ENCODE measurements around the gene GPR37.

Gene GPR37

GRCh38 chr7:124724507-124725192 lies 40.9 kb downstream of the GPR37 start:
- TF ChIP-seq GATA3 (IDR thresholded peaks at IDR 0.05; ENCODE audit: low read depth, low read length) (no peak), GATA2 (IDR thresholded peaks at IDR 0.05; ENCODE audit: low read depth, low read length) (no peak)

- TF ChIP-seq GATA2 (IDR thresholded peaks at IDR 0.05; ENCODE audit: low read depth, low read length): no peak
- TF ChIP-seq GATA3 (IDR thresholded peaks at IDR 0.05; ENCODE audit: low read depth, low read length): no peak
Measured at GRCh38 chr7:124724079-124724478, 41.5 kb downstream of the GPR37 start.

- no peak for TF ChIP-seq GATA3 (IDR thresholded peaks at IDR 0.05; ENCODE audit: low read depth, low read length)
- TF ChIP-seq GATA2 (IDR thresholded peaks at IDR 0.05; ENCODE audit: low read depth, low read length): no peak
Measured at GRCh38 chr7:124723012-124723411, 42.6 kb downstream of the GPR37 start.

GRCh38 chr7:124722292-124722691 lies 43.3 kb downstream of the GPR37 start:
- TF ChIP-seq GATA2 (IDR thresholded peaks at IDR 0.05; ENCODE audit: low read depth, low read length) (no peak), GATA3 (IDR thresholded peaks at IDR 0.05; ENCODE audit: low read depth, low read length) (no peak)

- TF ChIP-seq GATA3 (IDR thresholded peaks at IDR 0.05; ENCODE audit: low read depth, low read length) (no peak), GATA2 (IDR thresholded peaks at IDR 0.05; ENCODE audit: low read depth, low read length) (no peak)
Measured at GRCh38 chr7:124720195-124720594, 45.4 kb downstream of the GPR37 start.

GRCh38 chr7:124718032-124718766 lies 47.4 kb downstream of the GPR37 start:
- TF ChIP-seq GATA2 (IDR thresholded peaks at IDR 0.05; ENCODE audit: low read depth, low read length) (no peak), GATA3 (IDR thresholded peaks at IDR 0.05; ENCODE audit: low read depth, low read length) (no peak)

- no peak for TF ChIP-seq GATA3 (IDR thresholded peaks at IDR 0.05; ENCODE audit: low read depth, low read length)
- TF ChIP-seq GATA2 (IDR thresholded peaks at IDR 0.05; ENCODE audit: low read depth, low read length): no peak
Measured at GRCh38 chr7:124716894-124717293, 48.7 kb downstream of the GPR37 start.

GRCh38 chr7:124713086-124713485 lies 52.5 kb downstream of the GPR37 start:
- TF ChIP-seq GATA2 (IDR thresholded peaks at IDR 0.05; ENCODE audit: low read depth, low read length): no peak
- no peak for TF ChIP-seq GATA3 (IDR thresholded peaks at IDR 0.05; ENCODE audit: low read depth, low read length)

- TF ChIP-seq GATA3 (IDR thresholded peaks at IDR 0.05; ENCODE audit: low read depth, low read length) (no peak), GATA2 (IDR thresholded peaks at IDR 0.05; ENCODE audit: low read depth, low read length) (no peak)
Measured at GRCh38 chr7:124712017-124712416, 53.6 kb downstream of the GPR37 start.

GRCh38 chr7:124702385-124702784 lies 63.2 kb downstream of the GPR37 start:
- TF ChIP-seq GATA3 (IDR thresholded peaks at IDR 0.05; ENCODE audit: low read depth, low read length): no peak
- no peak for TF ChIP-seq GATA2 (IDR thresholded peaks at IDR 0.05; ENCODE audit: low read depth, low read length)

GRCh38 chr7:124701955-124702354 lies 63.6 kb downstream of the GPR37 start:
- no peak for TF ChIP-seq GATA2 (IDR thresholded peaks at IDR 0.05; ENCODE audit: low read depth, low read length)

GRCh38 chr7:124700655-124701054 lies 64.9 kb downstream of the GPR37 start:
- TF ChIP-seq GATA2 (IDR thresholded peaks at IDR 0.05; ENCODE audit: low read depth, low read length) (no peak), GATA3 (IDR thresholded peaks at IDR 0.05; ENCODE audit: low read depth, low read length) (no peak)

GRCh38 chr7:124698964-124699363 lies 66.6 kb downstream of the GPR37 start:
- no peak for TF ChIP-seq GATA3 (IDR thresholded peaks at IDR 0.05; ENCODE audit: low read depth, low read length)
- TF ChIP-seq GATA2 (IDR thresholded peaks at IDR 0.05; ENCODE audit: low read depth, low read length): no peak

- TF ChIP-seq GATA3 (IDR thresholded peaks at IDR 0.05; ENCODE audit: low read depth, low read length): no peak
- TF ChIP-seq GATA2 (IDR thresholded peaks at IDR 0.05; ENCODE audit: low read depth, low read length): no peak
Measured at GRCh38 chr7:124697746-124698145, 67.8 kb downstream of the GPR37 start.
